WERI-Rb-1 (cell line): ENCODE results near the gene ODC1.

Experiments used
- DNase-seq: peaks from one replicate; pipeline ENCODE4 v3.0.0-alpha.2; 2020
- H3K27ac ChIP-seq: fragments of 250-450 bp; sonication (Bioruptor Pico); 2 replicates; pipeline ENCODE4 v1.5.1; 2020; ENCODE audit warnings: mild to moderate bottlenecking, moderate library complexity
- H3K27me3 ChIP-seq: fragments of 250-450 bp; sonication (Bioruptor Pico); 2 replicates; pipeline ENCODE4 v1.5.1; 2021; ENCODE audit warnings: mild to moderate bottlenecking, low read depth, moderate library complexity; ENCODE audit not compliant: insufficient read depth, severe bottlenecking
- H3K36me3 ChIP-seq: fragments of 250-450 bp; sonication (Bioruptor Pico); 2 replicates; pipeline ENCODE4 v1.5.1; 2020; ENCODE audit warnings: mild to moderate bottlenecking, moderate library complexity
- H3K4me3 ChIP-seq: 2 replicates; pipeline ENCODE4 v1.5.1; 2011; ENCODE audit warnings: low read depth, mild to moderate bottlenecking, control low read depth, low read length
- H3K9me3 ChIP-seq: fragments of 250-450 bp; sonication (Bioruptor Pico); 2 replicates; pipeline ENCODE4 v1.5.1; 2021; ENCODE audit warnings: mild to moderate bottlenecking, moderate library complexity; ENCODE audit not compliant: severe bottlenecking
- TF ChIP-seq, protein P1 (sequence below): IDR thresholded peaks from 2 replicates; pipeline ENCODE4 v1.5.1; 2011; ENCODE audit warnings: low read depth, mild to moderate bottlenecking, control low read depth, inconsistent platforms, low read length

ODC1 gene

GRCh38 chr2:10452956-10453904 lies 5.1 kb upstream of the ODC1 start:
- Histone ChIP-seq H3K27ac (no peak overlapping the region), H3K9me3 (no peaks in the 10 kb centered on the region)
- no peak for DNase-seq

DNA sequence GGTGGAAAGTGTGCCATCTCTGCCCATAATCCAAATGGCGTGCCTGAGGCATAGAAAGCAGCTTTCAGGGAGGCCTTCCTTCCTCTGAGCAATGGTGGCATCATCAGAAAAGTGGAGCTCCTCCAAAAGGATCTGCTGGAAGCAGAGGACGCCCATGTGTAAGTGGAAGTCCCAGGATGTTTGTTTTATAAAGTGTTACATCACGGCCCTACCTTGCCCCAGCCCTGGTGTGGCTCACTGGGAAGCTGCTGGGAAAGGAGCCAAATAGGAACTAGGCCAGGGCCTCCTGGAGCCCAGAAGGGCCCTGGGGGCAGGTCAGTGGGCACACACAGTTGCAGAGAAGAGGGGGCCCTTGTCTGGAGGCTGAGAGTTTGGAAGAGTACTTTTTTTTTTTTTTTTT lies 4.2 kb upstream of the ODC1 start:
- Histone ChIP-seq H3K36me3 (peaks cover 5% of the 10 kb centered on the region), H3K9me3 (no peaks in the 10 kb centered on the region), H3K27me3 (no peaks in the 10 kb centered on the region), H3K4me3 (no peak overlapping the region), H3K27ac (no peak overlapping the region)
- DNase-seq, result no peak
- TF ChIP-seq, protein P1, sequence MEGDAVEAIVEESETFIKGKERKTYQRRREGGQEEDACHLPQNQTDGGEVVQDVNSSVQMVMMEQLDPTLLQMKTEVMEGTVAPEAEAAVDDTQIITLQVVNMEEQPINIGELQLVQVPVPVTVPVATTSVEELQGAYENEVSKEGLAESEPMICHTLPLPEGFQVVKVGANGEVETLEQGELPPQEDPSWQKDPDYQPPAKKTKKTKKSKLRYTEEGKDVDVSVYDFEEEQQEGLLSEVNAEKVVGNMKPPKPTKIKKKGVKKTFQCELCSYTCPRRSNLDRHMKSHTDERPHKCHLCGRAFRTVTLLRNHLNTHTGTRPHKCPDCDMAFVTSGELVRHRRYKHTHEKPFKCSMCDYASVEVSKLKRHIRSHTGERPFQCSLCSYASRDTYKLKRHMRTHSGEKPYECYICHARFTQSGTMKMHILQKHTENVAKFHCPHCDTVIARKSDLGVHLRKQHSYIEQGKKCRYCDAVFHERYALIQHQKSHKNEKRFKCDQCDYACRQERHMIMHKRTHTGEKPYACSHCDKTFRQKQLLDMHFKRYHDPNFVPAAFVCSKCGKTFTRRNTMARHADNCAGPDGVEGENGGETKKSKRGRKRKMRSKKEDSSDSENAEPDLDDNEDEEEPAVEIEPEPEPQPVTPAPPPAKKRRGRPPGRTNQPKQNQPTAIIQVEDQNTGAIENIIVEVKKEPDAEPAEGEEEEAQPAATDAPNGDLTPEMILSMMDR, result no peak

More at GRCh38 chr2:10452956-10453904, 5.1 kb upstream of the ODC1 start:
- TF ChIP-seq, protein P1, result no peak
- Histone ChIP-seq H3K27me3 (no peaks in the 10 kb centered on the region), H3K4me3 (no peak overlapping the region), H3K36me3 (no peaks in the 10 kb centered on the region)

- TF ChIP-seq, protein P1, result no peak
Observed at GRCh38 chr2:10451819-10452218, 3.7 kb upstream of the ODC1 start.

DNA sequence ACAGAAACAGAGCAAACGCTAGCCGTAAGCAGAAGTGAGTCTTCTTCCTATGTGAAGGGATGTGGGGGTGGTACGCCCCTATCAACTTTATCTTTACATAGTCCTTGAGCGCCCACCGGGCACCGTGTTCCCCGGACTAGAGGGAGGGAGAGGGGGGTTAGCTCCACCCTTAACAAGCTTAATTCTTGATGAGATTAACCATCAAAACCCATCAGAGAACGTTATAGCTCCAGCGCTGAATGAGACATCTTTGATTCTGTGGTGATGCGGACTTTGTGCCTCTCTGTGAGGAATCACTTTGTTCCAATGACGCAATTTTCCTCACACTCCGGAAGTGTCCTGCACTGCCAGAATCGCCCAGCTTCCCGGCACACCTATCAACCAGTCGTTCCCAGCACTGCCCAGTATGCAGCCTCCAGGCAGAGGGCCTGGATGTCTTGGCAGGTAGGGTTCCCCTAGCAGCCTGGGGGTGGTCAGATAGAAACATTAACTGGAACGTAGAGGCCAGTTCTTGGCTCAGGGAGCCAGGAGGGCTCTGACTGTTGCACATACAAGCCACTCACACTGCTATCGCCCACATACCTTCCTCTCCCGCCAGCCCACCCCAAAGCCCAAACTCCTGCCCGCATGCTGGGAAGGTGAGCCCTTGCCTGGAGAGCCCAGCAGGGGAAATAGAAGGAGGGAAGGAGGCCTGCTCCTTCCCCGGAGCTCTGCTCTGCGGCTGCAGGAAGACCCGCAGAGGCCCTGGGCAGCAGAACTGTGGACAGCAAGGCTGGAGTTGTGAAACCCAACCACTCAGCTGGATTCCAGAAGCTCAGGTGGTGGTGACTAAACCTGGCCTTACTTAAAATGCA lies 1.9 kb upstream of the ODC1 start:
- Histone ChIP-seq H3K27ac (no peak overlapping the region), H3K4me3 (no peak overlapping the region)

More at GRCh38 chr2:10451819-10452218, 3.7 kb upstream of the ODC1 start:
- DNase-seq, result no peak
- Histone ChIP-seq H3K27me3 (no peaks in the 10 kb centered on the region), H3K9me3 (no peaks in the 10 kb centered on the region), H3K36me3 (peaks cover 5% of the 10 kb centered on the region), H3K4me3 (no peak overlapping the region), H3K27ac (no peak overlapping the region)

DNA sequence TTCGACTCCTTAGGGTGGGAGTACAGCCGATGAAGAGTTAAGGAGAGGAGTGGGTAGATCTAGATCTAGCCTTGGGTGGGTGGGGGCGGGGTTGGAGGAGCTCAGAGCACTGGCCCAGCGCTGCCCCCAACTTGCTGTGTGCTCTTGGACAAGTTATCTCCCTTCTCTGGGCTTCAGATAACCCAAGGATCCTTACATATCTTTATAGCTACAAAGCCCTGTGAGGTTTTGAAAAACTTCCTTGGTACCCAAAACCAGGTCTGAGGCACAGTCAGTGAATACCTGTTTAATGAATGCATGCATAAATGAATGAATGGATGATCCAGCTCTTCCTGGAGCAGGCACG lies 1.3 kb upstream of the ODC1 start:
- Histone ChIP-seq H3K36me3 (peaks cover 26% of the 10 kb centered on the region), H3K9me3 (no peaks in the 10 kb centered on the region), H3K27me3 (no peaks in the 10 kb centered on the region), H3K4me3 (peak overlapping the region; percentile 57), H3K27ac (no peak overlapping the region)
- TF ChIP-seq, protein P1, result no peak
- no peak for DNase-seq

More for the DNA sequence above, 1.9 kb upstream of the ODC1 start:
- no peaks in the 10 kb centered on the region for H3K27me3 ChIP-seq
- TF ChIP-seq, protein P1, result no peak
- H3K9me3 ChIP-seq, result no peaks in the 10 kb centered on the region
- DNase-seq, result no peak
- H3K36me3 ChIP-seq, result peaks cover 19% of the 10 kb centered on the region
